GM21423 (cell line): ENCODE data around the gene NIBAN1.
"Not testable (repeated sequence)": the region's sequence is repeated elsewhere in the genome, so short reads cannot be mapped to it uniquely, and the experiment has no call there.

ENCODE experiments used
- ATAC-seq: cut with Tn5 transposase; IDR thresholded peaks from one replicate; pipeline ENCODE4 v1.9.1; 2021; ENCODE audit warnings: mild to moderate bottlenecking, moderate library complexity; ENCODE audit not compliant: unreplicated experiment

Gene NIBAN1

DNA sequence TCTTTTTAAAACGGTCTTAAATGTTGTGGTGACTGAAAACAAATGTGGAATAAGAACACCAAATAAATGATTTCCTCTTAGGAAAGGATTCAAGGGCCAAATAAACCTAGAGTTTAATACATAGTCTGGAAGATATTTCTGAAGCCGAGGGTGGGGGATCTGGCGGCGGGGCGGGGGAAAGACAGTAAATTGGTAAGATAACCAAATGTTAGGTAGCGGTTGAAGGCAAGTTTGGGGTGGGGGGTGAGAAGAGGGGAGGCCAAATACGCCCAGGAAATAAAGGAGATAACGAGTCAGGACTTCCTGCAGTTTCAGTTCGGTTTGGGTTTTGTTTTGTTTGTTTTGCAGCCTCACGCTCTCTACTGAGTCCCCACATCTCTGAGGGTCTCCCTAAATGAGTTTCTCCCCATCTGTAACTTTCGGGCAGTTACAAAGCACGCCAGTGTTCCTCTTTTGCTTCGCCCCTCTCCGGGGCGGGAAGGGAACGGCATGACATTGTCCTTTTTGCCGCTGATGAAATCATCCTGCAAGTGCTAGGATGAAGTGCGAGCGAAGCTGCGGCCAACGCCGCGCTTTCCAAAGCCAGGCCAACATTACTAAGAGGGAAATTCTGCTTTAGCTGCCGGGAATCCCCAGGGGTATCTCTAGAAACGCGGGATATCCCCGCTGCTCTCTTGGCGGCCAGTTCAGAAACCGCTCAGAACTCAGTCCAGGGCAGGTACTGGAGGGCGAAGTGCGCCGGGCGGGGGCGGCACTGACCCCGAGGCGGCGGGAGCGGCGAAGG is 844 bp downstream of the NIBAN1 start:
- peak; percentile 63 for ATAC-seq

DNA sequence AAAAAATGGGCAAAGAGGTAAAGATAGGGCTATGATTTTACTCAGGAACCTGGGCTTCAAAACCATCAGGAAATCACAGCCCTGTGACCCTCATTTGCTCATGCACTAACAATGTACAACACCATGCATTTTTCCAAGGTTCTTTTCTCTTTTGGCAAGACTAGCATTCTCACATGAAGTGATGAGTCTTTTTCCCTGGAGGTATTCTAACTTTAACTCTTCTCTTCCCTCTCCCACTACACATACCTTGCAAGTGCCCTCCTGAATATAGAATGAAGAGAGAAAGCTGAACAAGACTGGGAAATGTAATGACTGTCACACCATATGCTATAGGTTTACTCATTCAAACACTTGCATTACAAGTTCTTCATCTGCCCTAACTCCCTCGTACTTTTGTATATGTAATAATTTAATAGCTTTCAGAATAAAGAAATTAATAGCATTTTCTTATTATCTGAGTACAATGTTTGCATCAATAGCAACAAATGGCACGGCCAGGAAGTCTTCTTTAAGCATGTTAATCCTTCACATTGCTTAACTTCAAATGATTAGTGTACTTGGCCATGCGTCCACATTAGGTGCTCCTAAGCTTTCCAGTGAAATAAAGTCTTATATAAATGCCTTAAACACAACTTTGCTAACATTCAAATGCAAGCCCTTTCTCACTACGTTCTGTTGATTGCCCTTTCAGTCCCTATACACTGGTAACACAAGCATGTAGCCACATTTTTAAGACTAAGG is 1.8 kb downstream of the NIBAN1 start:
- ATAC-seq = no peak

DNA sequence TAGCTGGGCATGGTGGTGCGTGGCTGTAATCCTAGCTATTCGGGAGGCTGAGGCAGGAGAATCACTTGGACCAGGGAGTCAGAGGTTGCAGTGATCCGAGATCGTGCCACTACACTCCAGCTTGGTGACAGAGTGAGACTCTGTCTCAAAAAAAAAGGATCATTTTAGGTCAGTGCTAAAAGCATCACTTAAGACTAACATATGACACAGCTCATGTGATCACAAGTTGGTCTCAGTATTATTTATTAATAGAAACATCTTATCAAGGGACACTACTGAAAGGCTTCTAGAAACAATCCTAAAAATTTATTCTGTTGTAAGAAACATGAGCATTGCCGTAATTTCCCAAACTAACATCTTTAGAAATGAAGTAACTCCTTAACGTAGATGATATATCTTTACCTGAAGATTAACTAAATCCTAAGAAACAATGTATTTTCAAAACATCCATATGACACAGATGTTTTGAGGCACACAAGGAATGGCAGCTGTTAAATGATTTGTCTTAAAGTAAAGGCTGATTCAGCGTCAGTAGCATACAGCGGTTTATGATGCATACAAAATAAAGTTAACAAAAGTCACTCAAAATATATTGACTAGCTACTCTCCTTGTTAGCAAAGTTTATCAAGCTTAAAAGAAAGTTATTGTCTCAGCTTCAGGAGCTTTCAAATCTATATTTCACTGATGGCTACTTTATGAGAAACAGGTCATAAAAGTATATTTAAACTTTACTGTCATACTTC is 2.6 kb downstream of the NIBAN1 start:
- no peak for ATAC-seq

DNA sequence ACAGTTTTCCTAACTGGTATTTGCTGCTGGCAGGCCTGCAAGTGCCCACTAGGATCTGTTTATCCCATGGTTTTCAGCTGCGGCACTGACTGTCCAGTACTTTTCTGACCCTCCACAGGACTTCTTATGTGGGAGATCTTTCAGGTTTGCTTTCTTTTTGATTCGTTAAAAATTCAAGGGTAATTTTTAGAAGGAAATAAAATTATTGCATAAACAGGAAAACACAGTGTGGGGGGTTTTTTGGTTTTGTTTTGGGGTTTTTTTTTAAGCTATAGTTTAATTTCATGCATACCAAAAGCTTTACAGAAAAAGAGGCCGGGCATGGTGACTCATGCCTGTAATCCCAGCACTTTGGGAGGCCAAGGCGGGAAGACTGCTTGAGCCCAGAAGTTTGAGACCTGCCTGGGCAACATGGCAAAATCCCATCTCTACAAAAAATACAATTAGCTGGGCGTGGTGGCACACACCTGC is 3.6 kb downstream of the NIBAN1 start:
- no peak for ATAC-seq

- ATAC-seq = no peak
Observed at GRCh38 chr1:184966989-184967388, 7.3 kb downstream of the NIBAN1 start.

- no peak for ATAC-seq
Observed at GRCh38 chr1:184965944-184966860, 8.1 kb downstream of the NIBAN1 start.

GRCh38 chr1:184965439-184965838 is 8.9 kb downstream of the NIBAN1 start:
- ATAC-seq = no peak

DNA sequence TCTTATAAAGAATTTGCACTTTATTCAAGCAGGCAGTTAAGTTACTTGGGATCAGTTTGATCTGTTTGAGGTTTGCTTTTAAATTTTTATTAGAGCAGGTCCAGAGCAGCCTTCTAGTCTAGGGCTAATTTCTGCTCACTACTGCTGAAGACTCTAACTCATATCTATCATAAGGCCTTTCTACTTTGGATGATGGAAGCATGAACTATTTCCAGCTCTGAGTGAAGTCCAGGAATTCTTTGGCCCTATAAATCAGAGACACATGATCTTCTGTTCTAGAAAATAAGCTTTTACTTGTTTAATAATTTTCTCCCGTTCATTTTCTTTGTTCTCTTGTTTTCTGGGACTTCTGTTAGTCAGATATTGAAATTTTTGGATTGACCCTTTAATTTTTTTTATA is 14.7 kb downstream of the NIBAN1 start:
- ATAC-seq = no peak

DNA sequence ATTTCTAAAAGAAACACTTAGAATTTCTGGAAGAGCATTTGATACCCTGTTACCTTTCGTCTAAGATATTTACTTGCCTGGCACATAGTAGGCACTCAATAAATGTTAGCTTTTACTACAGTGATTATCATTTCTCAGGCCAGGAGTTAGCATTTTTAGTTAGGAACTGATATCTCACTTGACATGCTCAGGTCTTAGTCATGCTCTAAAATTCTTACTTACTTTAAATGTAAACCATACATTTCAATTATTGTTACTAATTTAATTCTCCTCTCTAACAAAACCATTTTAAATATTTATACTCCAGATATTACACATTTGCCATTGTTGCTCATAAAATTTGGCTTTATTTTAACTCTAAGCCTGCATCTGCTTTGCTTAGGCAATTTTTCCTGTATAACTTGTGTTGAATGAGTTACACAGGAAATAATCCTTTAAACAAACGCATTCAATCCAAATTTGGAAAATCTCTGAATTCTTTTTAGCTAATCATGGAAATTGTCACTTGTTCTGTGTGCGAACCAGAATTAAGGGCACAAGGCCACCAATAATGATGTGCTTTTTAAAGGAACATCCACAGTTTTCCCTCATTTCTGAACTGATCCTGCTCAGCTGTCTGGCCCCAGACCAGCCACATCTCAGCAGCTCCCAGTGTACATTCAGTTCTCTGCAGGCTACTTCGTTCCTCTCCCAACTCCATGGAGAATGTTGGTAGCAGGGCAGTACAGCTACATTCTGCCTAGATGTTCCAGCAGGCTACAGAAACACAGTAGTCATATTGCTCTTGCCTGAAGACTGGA is 15.6 kb downstream of the NIBAN1 start:
- ATAC-seq = no peak

DNA sequence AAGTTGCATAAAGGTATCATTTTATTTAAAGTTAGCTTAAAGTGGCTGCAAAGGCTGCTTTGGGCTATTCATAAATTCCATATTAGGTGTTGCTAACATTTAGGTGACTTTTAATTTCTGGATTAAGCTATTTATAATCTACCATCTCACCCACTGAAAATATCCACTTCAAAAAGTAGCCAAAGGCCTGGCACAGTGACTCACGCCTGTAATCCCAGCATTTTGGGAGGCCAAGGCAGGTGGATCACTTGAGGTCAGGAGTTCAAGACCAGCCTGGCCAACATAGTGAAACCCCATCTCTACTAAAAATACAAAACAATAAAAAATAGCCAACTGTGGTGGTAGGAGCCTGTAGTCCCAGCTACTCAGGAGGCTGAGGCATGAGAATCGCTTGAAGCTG is 16.4 kb downstream of the NIBAN1 start:
- not testable (repeated sequence) for ATAC-seq

DNA sequence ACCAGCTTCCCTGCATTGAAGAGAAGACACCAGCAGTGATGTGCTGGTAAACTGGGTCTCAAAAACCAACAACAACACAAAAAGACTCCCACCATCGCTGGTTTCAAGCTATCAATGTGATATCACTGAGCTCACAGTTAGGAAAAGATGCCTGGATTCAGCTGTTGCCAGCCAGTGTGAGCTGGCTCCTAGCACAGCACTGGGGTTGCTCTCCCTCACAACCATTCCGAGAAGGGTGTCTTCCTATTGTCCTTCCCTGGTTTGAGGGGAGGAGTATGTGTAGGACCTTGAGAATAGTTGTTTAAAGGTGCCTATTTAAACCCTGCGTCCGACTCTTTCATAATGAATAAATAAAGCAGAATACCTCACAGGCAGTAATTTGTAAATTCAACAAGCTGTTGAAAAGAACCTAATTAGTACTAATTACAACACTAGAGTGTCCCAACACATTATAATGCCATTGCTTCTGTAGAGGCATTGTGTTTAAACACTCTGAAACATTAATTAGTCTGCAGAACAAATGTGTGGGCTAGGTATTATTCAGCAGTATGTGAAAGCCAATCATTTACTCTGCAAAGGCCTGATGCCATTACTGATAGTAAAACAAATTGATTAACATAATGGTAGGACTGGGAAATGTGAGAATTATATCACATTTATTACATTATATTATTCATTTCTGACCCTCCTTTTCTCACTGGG is 17.2 kb downstream of the NIBAN1 start:
- no peak for ATAC-seq

GRCh38 chr1:184954232-184954995 is 19.9 kb downstream of the NIBAN1 start:
- ATAC-seq = no peak

DNA sequence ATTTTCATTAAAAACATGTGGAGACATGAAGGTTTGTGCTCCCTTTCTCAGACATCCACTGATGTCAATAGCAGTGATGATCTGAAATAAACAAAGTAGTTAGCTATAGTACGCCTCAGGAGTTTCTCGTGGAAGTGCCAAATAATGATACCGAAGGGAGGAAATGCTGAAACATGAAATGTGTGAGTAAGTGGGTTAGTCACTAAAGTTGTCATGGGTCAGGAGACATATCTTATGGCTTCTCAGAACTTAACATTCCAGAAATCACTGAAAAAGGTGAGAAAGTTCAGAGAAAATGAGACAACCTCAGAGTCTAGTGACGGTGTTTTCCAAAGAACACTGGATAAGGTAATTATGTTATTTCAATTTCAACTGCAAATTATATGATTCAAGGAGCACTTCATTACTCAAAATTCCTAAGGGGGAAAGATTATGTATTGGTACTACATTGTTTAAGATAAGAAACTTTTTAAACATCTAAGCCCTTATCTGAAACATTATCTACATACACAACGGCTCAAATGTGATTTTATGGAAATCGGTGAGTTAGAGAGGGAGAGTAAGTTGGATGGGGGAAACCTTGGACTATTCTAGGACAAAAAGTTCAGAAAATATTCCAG is 20.6 kb downstream of the NIBAN1 start:
- no peak for ATAC-seq

- no peak for ATAC-seq
Observed at GRCh38 chr1:184952428-184952827, 21.9 kb downstream of the NIBAN1 start.

GRCh38 chr1:184951788-184952187 is 22.5 kb downstream of the NIBAN1 start:
- no peak for ATAC-seq

DNA sequence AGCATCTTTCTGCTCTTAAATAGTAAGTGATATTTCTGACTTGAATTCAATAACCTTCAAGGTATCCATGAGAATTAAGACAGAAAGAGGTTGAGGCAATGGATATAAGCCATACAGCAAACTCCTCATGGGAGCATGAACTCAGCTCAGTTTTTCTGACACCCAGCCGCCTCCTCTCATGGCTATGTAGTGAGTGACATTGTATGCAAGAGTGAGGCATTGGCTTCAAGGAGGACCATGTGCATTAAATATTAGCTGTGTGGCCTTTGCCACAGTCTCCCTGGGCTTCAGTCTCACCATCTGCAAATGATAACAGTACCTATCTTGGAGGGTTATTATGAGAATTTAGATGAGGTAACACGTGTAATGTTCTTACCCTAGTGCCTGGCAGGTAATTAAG is 23.4 kb downstream of the NIBAN1 start:
- ATAC-seq = no peak

DNA sequence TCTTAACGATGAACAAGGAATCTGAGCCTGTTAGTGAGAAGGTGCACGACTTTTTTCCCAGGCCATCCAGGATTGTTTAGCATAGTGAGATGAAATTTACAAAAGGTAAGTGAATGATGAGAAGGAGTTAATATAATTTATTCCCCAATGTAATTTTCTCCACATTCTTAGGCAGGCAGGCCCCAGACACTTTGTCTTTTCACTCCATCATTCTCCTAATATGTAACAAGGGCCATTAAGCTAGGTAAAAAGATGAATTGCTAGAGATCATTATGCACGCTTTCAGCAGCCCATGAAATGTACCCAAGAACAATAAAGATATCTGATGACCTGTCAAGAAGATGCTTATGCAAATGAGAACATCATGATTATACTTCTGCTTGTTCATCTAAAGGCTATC is 24.1 kb downstream of the NIBAN1 start:
- no peak for ATAC-seq
